Activated naive CD8-positive, alpha-beta T cell treated with anti-CD3 and anti-CD28 coated beads, Interleukin-2, amount 50 U/mL, for 24 hours (primary cell): ENCODE measurements around the gene UCK1.

Experiments
- ATAC-seq: fragments of 150-1000 bp; cut with Tn5 transposase; one replicate; pipeline ENCODE4 v1.10.0; 2021
- DNase-seq: peaks from one replicate; pipeline ENCODE4 v3.0.0; 2021
- H3K27ac Mint-ChIP-seq: one replicate; pipeline ENCODE4 v1.8.0; 2021; ENCODE audit warnings: mild to moderate bottlenecking, mixed read lengths
- H3K27me3 Mint-ChIP-seq: one replicate; pipeline ENCODE4 v1.8.0; 2021; ENCODE audit warnings: mixed read lengths
- H3K36me3 Mint-ChIP-seq: one replicate; pipeline ENCODE4 v1.8.0; 2021; ENCODE audit warnings: low read depth, mixed read lengths
- H3K4me1 Mint-ChIP-seq: one replicate; pipeline ENCODE4 v1.8.0; 2021; ENCODE audit warnings: mixed read lengths
- H3K4me3 Mint-ChIP-seq: one replicate; pipeline ENCODE4 v1.8.0; 2021; ENCODE audit warnings: mild to moderate bottlenecking, moderate library complexity, mixed read lengths
- H3K9me3 Mint-ChIP-seq: one replicate; pipeline ENCODE4 v1.8.0; 2021; ENCODE audit warnings: mixed read lengths

The UCK1 gene

GRCh38 chr9:131473891-131474290, 57.2 kb downstream of the UCK1 start:
- no peak for DNase-seq
- Mint-ChIP-seq H3K36me3 (peaks cover 42% of the 10 kb centered on the region), H3K4me1 (no peaks in the 10 kb centered on the region), H3K27ac (no peak overlapping the region), H3K4me3 (no peak overlapping the region), H3K27me3 (no peaks in the 10 kb centered on the region), H3K9me3 (no peaks in the 10 kb centered on the region)
- no peak for ATAC-seq
